C4-2B (cell line): Measurements from ENCODE around the gene TLE7.
A peak's percentile ranks its signal among the peaks of the same experiment; 100 is the strongest.

Source experiments
- H3K27ac ChIP-seq: fragments of 450-650 bp; 2 replicates; pipeline ENCODE4 v1.5.1; 2017
- CTCF ChIP-seq: fragments of 450-650 bp; conservative IDR thresholded peaks from 2 replicates; pipeline ENCODE4 v1.5.1; 2017; ENCODE audit warnings: mild to moderate bottlenecking
- ZFX ChIP-seq: fragments of 450-650 bp; IDR thresholded peaks from 2 replicates; pipeline ENCODE4 v1.6.1; 2017

TLE7 gene

GRCh38 chr16:71449020-71449419, 7.2 kb upstream of the TLE7 start:
- TF ChIP-seq ZFX (no peak), CTCF (no peak)
- H3K27ac ChIP-seq: no peak overlapping the region

GRCh38 chr16:71448274-71448866, 6.5 kb upstream of the TLE7 start:
- TF ChIP-seq CTCF (no peak), ZFX (no peak)
- no peak overlapping the region for H3K27ac ChIP-seq

GRCh38 chr16:71443714-71444113, 1.9 kb upstream of the TLE7 start:
- no peak overlapping the region for H3K27ac ChIP-seq
- TF ChIP-seq ZFX (no peak), CTCF (no peak)

- no peak overlapping the region for H3K27ac ChIP-seq
- TF ChIP-seq ZFX: no peak
- TF ChIP-seq CTCF: no peak
These were observed 355 bp downstream of the TLE7 start for GRCh38 chr16:71441348-71442050.

GRCh38 chr16:71440669-71441347, 1.0 kb downstream of the TLE7 start:
- TF ChIP-seq ZFX (no peak), CTCF (peak; percentile 52)
- H3K27ac ChIP-seq: no peak overlapping the region

- TF ChIP-seq CTCF (no peak), ZFX (no peak)
- H3K27ac ChIP-seq: no peak overlapping the region
These were observed 2.3 kb downstream of the TLE7 start for GRCh38 chr16:71439523-71439922.

GRCh38 chr16:71436473-71436872, 5.4 kb downstream of the TLE7 start:
- TF ChIP-seq ZFX: no peak
- no peak overlapping the region for H3K27ac ChIP-seq
